Measurements from ENCODE around the gene EFCAB6.

Gene EFCAB6

DNA sequence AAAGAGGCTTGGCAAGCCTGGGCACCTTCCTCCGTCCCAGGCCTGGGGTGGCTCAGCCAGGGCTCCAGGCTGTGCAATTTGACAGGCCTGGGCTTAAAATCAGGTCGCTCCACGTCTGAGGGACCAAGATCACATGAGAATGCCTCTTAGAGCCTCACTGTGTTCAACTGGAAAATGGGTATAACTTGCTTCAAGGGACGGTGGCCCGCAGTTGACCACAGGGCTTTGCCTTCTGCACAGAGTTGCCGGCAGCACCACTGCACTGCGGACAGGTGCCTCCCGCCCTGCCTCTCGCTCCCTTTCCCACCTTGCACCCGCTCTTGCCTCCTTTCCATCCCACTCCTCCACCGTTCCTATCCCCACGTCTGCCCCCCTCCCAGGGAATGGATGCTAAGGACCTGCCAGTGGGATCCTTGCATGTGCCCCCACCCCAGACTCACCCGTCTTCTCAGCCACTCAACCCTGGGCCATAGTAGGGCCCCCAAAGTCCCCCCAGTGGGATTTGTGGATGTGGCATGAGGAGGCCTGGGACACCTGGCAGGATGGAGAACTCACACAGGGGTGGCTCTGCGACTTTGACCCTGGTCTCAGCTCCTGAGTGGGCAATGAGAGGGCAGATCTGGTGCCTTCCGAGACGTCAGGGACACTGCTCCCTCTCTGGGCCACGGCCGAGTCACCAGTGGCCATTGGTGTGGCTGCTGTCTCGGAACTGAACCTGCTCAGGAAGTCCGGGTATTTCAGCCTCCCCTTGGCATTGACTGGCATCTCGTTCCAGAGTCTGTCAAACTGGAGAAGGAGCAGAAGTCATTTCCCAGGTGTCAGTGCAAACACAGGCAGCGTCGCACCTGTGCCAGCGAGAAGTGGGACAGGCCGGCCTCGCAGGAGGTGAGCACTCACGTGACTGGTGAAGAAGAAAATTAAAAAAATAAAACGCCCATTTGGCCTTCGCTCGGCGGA, 272.3 kb downstream of the EFCAB6 start:
- DNase-seq: no peak

DNA sequence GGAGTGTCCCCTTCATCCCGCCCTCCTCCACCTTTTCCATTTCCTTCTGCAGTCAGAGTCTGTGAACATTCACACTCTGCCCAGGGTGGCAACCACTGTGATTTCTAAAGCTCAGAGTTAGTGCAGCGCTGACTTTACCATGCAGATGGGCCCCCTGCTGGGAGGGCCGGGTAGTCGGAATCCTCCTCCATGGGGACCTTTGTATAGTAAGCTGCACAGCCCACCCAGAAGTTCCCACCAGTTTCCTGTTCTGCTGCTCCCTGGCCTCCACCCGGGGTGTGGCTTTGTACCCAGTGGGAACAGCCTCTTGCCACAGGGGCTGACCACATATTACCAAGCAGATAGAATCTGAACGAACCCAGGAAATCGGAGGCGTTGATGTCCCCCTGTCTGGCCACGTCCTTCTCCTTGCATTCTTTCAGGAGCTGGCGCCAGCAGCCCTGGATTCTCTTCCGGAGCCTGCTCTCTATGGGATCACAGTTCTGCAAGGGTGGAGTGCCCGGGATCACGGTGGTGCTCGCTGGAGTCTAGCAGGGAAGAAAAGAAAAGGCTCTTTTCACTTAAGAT, 275.0 kb downstream of the EFCAB6 start:
- DNase-seq: no peak

DNA sequence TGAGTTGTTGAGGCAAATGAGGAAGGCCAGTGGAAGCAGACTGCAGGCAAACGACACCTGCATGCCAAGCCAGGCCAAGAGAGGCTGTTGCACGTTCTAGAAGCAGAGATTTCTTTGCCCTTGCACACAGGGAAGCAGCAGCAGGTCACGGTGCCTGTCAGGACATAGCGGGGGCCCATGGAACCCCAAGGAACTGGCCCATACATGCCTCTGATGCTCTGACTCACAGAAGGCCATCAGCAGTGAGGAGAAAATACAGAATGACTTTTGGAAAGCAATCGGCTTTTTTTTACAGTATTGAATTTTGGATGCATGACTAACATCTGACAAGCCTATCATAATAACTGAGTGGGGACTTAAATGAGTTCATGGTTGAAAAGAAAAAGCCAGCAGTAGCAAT, 276.4 kb downstream of the EFCAB6 start:
- DNase-seq: no peak

DNA sequence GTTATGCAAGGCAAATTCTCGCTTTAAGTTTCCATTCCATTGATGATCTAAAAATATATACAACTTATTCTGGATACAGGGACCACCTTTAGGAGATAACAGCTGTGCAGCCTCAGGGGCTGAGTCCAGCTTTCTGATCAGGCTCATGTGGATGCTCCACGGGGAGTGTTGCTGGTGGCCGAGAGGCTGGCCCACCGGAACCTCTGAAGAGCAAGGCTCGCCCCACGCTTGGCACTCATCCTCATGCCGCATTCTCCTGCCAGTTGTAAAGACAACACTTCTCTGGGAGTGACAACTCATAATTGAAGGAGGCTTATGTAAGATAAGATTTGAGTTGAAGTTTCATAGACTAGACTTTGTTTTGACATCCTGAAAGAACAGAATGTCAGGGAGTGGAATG, 276.8 kb downstream of the EFCAB6 start:
- no peak for DNase-seq

DNA sequence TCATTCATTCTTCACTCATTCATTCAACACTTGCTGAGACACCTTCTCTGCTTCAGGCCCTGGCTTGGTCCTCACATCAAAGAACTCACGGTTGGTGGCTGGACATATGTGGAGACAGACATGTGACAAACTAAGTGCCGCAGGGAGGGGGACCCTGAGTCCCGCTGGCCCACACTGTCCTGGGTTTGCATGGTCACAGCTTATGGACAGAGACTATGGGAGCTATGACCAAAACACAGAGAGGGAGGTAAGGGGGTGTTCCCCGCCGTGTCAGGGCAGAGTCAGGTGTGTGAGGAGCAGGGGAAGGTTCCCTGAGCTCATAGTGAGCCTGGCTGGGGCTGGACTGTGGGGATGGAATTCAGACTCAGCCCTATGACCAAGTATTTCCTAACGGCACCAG, 277.2 kb downstream of the EFCAB6 start:
- DNase-seq: no peak

DNA sequence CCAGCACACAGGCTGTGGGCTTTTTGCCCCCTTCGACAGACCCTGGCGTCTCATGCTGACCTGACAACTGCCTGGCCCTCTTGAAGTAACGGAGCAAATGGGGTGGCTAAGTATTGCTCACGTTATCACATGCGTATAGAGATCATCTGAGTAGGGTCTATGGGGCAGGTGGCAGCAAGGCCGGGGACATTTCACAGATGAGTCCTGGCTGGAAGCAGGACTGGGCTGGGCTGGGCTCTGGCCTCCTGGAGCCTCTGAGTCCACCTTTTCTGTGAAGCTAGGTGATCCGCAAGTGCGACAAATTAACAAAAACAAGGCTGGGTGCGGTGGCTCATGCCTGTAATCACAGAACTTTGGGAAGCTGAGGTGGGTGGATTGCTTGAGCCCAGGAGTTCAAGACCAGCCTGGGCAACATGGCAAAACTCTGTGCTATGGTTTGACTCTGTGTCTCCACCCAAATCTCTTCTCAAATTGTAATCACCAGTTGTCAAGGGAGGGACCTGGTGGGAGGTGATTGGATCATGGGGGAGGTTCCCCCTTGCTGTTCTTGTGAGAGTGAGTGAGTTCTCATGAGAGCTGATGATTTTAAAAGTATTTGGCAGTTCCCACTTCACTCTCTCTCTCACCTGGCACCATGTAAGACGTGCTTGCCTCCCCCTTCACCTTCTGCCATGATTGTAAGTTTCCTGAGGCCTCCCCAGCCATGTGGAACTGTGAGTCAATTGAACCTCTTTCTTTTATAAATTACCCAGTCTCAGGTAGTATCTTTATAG, 278.3 kb downstream of the EFCAB6 start:
- no peak for DNase-seq

DNA sequence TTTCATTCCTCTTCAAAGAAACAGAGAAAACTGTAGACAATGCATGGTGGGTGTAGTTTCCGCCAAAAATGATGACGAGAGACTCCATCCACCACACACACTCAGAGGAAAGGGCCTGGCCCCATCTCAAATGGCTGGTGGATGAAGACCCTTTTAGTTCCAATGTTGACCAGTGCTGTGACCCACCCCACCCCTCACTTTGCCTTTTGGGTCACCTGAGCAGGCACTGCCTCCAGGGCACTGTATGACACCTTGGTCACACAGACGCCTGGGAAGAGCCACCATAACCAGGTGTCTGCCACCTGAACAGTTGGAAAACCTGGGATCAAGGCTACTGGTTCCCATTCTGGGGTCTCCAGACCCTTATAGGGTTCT, 279.0 kb downstream of the EFCAB6 start:
- no peak for DNase-seq

DNA sequence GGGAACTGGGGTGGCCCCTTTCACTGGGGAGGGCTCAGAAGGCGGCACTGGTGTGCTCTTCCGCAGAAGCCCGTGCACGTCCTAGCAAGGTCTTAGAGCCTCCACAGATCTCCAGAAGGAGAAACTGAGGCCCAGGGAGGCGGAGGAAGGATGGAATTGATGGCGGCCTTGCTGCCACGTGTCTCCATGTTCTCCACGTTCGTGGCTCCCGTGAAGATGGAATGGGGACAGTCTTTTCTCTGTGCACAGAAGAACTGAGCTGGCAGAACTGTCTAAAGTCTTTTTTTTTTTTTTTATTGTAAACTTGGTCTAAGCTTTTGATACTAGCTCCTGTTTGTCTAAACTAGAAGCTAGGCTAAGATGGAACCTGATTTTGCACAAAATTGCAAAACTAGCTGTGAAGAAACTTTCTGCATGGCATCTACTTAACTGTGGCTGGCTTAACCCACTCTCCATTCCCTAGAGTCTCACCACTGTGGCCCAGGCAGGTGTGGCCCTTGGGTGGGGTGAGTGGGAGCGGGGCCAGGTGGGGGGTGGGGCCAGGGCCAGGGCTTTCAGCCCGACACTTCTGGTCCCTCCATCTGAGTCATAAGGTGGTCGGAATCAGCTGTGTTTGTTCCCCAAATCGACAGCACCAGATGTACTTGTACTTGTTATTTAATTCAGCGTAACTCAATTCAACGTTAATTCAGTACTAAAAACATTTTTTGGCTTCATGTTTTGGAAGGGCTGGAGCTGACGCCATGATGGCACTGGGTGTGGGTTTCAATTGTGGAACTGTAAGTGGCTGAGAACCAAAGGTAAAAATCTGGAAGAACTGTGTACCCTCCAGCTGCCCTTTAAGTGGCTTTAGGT, 279.6 kb downstream of the EFCAB6 start:
- no peak for DNase-seq

DNA sequence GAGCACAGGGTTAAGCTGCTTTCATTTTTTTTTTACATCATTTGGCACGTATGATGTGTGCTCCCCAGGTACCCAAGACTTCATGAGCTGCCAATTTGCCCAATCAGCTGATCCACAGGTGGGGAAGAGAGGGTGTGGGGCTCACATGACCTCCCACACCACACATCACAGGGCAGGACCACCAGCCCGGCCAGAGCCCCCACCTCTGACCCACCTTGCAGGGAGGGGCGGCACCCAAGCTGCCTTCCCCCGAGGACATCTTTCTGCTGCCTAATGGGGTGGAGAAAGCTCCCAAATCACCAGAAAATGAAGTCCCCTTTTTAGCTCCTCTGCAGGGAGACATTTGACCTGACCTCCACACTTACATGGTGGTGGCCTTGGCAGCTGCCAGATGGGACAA, 280.5 kb downstream of the EFCAB6 start:
- DNase-seq: no peak

DNA sequence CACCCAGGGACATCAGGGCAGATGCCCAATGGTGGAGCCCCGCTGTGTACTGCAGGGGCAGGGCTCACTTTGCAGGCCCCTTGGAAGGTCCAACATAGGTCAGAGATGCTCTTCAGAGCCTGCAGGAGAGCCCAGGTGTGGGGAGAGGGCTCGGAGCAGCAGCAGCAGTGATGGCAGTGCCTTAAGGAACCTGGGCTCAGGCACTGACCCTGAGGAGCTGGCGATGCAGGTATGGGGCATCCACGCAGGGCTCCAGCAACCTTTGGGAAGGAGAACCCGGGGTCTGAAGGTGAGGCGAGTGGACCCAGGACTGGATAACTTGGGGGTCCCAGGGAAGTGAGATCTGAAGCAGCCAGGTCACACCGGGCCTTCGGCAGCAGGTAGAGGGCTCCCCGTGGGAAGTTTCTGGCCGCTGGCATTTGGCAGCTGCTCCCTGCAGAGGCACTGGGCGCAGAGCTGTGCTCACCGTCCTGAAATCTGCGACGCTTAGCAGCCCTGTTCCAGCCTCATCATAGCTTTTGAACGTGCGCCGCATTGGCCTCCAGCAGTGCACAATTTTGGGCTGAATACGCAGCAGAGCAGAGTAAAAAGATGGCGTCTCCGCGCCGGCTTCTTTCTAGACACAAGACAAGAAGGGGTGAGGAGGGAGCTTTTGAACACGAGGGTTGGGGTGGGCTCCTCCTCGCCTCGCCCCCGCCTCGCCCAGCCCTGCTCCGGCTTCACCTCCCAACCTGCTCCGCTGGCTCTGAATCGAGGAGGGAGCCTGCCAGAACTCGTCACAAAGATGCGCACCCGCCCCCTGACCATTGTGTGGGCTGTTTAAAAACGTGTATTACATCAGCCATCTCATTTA, 281.5 kb downstream of the EFCAB6 start:
- DNase-seq: no peak

DNA sequence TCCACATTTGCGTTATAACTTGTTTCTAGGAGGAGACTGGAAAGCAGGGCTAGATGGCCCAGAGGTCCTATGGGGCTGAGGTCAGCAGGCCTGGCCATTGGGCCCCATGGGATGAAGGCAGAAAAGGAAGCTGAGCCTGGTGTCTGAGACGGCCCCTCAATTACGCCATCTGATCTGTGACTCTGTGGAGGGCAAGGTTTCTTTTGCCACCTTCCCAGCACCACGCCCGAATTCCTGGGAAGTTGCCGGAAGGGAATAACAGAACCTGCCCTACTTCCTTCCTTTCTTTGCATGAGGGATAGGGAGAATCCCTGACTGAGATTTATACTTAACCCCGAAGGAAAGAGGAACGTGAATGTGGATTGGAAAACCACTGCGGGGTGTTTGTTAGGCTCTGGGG, 282.2 kb downstream of the EFCAB6 start:
- DNase-seq: no peak

DNA sequence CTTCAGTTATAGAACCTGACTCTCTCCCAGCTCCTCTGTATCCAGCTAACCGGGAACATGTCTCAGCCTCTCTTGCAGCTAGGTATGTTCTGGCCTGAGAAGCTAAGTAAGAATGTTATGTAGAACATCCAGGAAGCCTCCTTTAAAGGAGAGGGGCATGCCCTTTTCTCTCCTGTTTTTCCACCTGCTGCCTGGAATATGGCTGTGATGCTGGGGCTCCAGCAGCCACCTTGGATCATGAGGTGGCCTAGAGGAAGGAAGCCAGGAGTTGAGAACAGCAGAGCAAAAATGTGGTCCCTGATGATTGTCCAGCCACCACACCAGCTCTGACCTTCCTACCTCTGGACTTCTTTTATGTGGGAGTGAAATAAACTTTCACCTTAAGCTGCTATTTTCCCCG, 282.6 kb downstream of the EFCAB6 start:
- DNase-seq: no peak

DNA sequence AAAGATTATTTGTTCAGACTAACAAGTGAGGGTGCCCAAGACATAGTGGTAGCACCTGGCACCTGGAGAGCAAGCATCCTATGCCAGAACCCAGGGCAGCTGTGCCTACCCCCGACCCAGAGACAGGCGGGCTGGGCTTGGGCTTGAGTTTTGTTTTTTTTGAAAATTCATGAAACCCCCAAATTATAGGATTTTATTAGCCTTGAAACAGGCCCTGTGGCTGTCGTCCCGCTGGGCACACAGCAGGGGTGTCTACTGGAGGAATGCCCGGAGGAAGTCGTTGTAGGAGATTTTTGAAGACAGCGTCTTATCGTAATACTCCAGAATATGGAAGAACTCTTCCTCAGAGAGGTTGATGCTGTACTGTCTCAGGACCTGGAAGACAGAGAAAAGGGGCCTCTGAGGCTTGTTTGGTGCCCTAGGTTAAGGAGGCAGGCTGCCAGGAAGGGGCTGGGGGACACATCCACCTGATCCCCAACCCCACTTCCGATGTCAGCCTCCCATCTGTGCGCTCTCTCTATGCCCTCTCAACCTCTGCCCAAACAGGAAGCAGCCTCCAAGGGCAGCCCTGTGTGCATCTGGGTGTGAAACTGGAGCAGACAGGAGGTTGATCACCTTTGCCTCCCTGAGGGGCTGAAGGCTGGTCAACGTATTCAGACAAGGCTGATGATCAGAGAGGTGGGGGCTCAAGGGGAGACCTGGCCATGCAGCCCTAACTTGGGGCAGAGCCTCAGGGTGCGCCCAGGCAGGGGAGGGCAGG, 283.3 kb downstream of the EFCAB6 start:
- no peak for DNase-seq

DNA sequence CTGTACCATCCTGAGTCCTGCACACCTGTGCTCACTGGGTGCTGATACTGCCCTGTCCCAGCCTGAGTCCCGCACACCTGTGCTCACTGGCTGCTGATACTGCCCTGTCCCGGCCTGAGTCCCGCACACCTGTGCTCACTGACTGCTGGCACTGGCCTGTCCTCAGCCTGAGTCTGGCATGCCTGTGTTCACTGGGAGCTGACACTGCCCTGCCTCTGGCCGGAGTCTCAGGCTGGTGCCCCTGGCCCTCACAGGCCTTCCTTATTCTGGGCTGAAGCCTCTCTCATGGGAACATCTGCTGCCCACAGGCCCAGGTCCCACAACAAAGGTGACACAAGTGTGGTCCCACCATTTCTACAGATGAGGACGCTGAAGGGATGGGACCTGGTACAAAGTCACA, 285.2 kb downstream of the EFCAB6 start:
- no peak for DNase-seq

DNA sequence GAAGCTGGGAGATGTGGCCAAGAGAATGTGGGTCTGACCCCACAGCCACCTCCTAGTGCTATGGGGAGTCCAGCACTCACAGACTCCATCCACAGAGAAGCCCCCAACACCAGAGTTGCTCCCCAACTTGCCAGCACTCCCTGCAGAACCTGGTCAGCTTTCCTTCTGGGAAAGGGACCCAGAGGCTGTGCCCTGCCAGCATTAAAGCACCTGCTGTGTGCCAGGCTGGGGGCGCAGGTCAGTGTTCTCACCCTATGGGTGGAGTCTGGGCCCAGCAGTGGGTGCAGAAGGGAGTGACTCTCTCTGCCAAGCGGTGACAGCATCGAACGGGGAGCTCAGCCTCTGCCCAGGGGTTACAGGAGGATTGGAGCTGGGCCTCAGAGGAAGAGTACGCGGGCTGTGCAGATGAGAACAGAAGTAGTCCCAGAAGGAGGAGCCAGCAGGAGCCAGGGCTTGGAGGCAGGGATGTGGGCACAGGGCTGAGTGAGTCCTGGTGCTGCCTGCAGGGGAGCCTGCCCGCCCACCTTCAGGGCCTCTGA, 285.9 kb downstream of the EFCAB6 start:
- DNase-seq: no peak

DNA sequence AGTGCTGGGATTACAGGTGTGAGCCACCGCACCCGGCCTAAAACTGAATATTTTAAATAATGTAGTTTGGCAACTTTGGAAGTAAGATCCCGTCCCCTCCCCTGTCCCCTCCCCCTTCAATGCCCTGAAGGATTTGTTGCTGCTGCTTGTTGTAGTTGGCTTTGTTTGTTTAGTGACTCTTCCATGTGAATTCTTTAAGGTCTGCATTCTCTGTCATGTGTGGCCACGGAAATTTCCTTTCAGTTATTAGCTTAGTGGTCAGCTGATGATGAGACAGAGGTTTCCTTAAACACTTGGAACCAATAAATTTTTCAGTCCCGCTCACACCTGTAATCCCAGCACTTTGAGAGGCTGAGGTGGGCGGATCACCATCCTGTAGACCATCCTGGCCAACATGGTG, 290.4 kb downstream of the EFCAB6 start:
- no peak for DNase-seq

DNA sequence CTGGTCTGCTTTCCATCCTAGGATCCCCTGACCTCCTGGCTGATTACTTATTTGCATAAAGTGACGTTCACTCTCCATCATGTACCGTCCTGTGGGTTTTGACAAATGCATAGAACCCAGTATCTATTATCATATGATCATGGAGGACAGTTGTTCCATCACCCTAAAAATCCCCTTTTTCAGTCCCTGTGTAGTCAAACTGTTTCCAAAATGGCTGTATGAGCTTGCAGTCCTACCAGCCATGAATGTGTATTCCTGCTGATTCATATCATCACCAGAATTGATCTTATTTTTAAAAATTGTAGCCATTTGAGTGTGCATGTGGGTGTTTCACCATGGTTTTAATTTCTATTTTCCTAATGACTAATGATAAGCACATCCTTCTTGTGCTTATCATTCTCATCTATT, 291.5 kb downstream of the EFCAB6 start:
- no peak for DNase-seq

DNA sequence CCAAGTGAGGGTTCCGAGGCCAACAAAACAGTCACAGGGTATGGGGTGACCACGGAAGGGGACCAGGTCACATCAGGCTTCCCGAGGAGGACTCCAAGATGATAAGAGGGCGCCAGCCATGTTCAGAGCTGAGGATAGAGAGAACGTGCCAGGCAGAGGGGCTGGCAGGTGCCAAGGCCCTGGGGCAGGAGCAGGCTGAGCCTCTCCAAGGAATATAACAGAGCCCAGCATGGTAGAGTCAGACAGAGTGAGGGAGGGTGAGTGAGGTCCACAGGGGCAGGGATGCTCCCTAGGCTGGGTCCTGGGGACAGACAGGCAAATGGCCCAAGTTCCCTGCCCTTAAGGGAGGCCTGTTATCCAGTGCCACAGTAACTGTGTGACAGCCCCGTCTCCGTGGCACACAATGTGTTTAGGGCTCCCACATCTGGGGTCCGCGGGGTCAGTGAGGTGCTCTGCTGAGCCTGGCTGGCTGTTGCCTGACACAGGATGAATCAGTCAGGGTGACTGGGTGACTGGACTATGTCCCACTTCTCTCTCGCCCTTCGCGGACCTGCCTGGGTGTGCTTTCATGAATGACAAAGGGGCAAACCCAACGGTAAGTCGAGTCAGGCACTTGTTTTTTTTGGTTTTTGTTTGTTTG, 295.0 kb downstream of the EFCAB6 start:
- no peak for DNase-seq

DNA sequence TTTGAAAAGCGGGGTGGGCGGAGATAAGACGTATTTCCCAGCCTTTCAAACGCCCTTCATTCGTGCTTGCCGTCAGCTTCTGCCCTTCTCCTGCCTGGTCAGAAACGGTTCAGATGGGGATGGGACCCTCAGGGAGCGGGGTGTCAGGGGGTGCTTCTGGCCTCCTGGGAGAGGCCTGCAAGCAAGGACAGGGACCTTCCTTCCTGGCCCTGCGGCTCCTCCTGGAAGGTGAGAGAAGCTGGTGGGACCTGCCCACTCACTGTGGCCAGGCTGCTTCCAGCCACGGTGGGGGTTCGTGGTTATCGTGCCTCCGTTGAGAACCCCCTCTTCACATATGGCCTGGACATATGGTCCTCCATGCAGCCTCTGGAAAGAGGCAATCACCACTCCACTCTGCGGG, 295.7 kb downstream of the EFCAB6 start:
- DNase-seq: no peak

DNA sequence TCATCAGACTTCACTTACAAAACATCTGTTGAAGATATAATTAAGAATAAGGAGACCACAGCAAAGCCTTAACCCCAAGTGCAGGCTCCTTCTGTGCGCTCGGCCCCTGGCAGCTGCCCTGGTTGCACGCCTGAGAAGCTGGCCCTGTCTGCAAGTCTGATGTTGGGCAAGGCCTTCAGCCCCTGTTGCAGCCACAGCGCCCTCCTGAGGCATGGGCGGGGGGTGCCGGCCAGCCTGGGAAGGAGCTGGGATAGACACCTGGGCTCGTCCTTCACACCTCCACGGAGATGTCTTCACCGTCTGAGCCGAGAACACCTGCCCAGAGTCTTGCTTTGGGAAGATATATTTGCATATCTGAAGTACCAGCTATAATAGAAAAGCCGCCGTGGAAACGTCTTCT, 296.2 kb downstream of the EFCAB6 start:
- no peak for DNase-seq
